Progenitor cell of endocrine pancreas (in vitro differentiated cells): ENCODE measurements around the gene ZKSCAN8. TPM values are rescaled to one million over a fixed set of nuclear protein-coding genes. Genes with fewer than 3 reads are reported as not detected.
A peak's percentile ranks its signal among the peaks of the same experiment; 100 is the strongest.

ENCODE experiments used
- DNase-seq: peaks from one replicate; pipeline ENCODE4 v3.0.0; 2021; ENCODE audit warnings: low spot score; ENCODE audit not compliant: unreplicated experiment
- H3K27ac Mint-ChIP-seq: 2 replicates; pipeline ENCODE4 v1.8.0; 2021; ENCODE audit warnings: mild to moderate bottlenecking, moderate library complexity, mixed read lengths
- H3K27me3 Mint-ChIP-seq: 2 replicates; pipeline ENCODE4 v1.8.0; 2021; ENCODE audit warnings: mixed read lengths
- H3K36me3 Mint-ChIP-seq: 2 replicates; pipeline ENCODE4 v1.8.0; 2022; ENCODE audit warnings: mixed read lengths; ENCODE audit not compliant: insufficient read depth
- H3K4me1 Mint-ChIP-seq: 2 replicates; pipeline ENCODE4 v1.8.0; 2021; ENCODE audit warnings: low read depth, mixed read lengths
- H3K4me3 Mint-ChIP-seq: 2 replicates; pipeline ENCODE4 v1.8.0; 2021; ENCODE audit warnings: low read depth, mild to moderate bottlenecking, moderate library complexity, mixed read lengths
- H3K9me3 Mint-ChIP-seq: 2 replicates; pipeline ENCODE4 v1.8.0; 2021; ENCODE audit warnings: low read depth, mixed read lengths
- CTCF ChIP-seq: fragments of 200-600 bp; sonication (generic); IDR thresholded peaks from one replicate; pipeline ENCODE4 v1.5.0; 2021; ENCODE audit warnings: antibody characterized with exemption, mild to moderate bottlenecking; ENCODE audit not compliant: unreplicated experiment
- total RNA-seq: library from RNA; stranded (reverse); gene quantifications from 2 replicates; pipeline ENCODE4 v1.2.1, GENCODE V29; 2021

The ZKSCAN8 gene
- total RNA-seq, 1 donor from 2014 or later, result 47.6 TPM

- peaks cover 9% of the 10 kb centered on the region for H3K4me1 Mint-ChIP-seq
- no peaks in the 10 kb centered on the region for H3K9me3 Mint-ChIP-seq
- TF ChIP-seq CTCF, result no peak
- DNase-seq, result no peak
- H3K4me3 Mint-ChIP-seq, result peak overlapping the region; percentile 69
- H3K36me3 Mint-ChIP-seq, result no peaks in the 10 kb centered on the region
- peaks cover 74% of the 10 kb centered on the region for H3K27me3 Mint-ChIP-seq
- H3K27ac Mint-ChIP-seq, result no peak overlapping the region
Observed at GRCh38 chr6:28206928-28207509, 65.3 kb downstream of the ZKSCAN8 start.

- peak overlapping the region; percentile 68 for H3K27ac Mint-ChIP-seq
- H3K4me3 Mint-ChIP-seq, result peak overlapping the region; percentile 69
- peaks cover 80% of the 10 kb centered on the region for H3K27me3 Mint-ChIP-seq
- H3K9me3 Mint-ChIP-seq, result no peaks in the 10 kb centered on the region
- no peak for TF ChIP-seq CTCF
- peaks cover 10% of the 10 kb centered on the region for H3K4me1 Mint-ChIP-seq
- no peak for DNase-seq
- H3K36me3 Mint-ChIP-seq, result no peaks in the 10 kb centered on the region
Observed at GRCh38 chr6:28207510-28208110, 65.9 kb downstream of the ZKSCAN8 start.

- Mint-ChIP-seq H3K4me1 (peaks cover 10% of the 10 kb centered on the region), H3K27ac (peak overlapping the region; percentile 68), H3K36me3 (no peaks in the 10 kb centered on the region), H3K9me3 (no peaks in the 10 kb centered on the region), H3K27me3 (peaks cover 86% of the 10 kb centered on the region), H3K4me3 (peak overlapping the region; percentile 69)
- no peak for TF ChIP-seq CTCF
- no peak for DNase-seq
Observed at GRCh38 chr6:28208111-28208659, 66.5 kb downstream of the ZKSCAN8 start.

Other genes starting within 250 kb of the ZKSCAN8 start
- gene OR2B2, start 229.5 kb upstream of the ZKSCAN8 start, total RNA-seq, result not detected in 2 replicates
- not detected in 2 replicates for gene OR2B6, start 184.6 kb upstream of the ZKSCAN8 start, total RNA-seq
- gene ZNF165, start 61.3 kb upstream of the ZKSCAN8 start, total RNA-seq, result 9.7 TPM in 2 replicates
- gene ZSCAN16, start 17.3 kb upstream of the ZKSCAN8 start, total RNA-seq, result 19.6 and 20.2 TPM in 2 replicates
- 38.5 and 40.1 TPM in 2 replicates for gene ZSCAN9, start 83.4 kb downstream of the ZKSCAN8 start, total RNA-seq
- 9.0 and 9.2 TPM in 2 replicates for gene ZKSCAN4, start 110.4 kb downstream of the ZKSCAN8 start, total RNA-seq
- gene NKAPL, start 117.4 kb downstream of the ZKSCAN8 start, total RNA-seq, result 0.24 TPM in 1 of 2 replicates, not detected in the other
- 25.9 and 27.5 TPM in 2 replicates for gene ZSCAN26, start 125.3 kb downstream of the ZKSCAN8 start, total RNA-seq
- 11.4 and 11.7 TPM in 2 replicates for gene PGBD1, start 139.7 kb downstream of the ZKSCAN8 start, total RNA-seq
- 4.7 and 6.1 TPM in 2 replicates for gene ZSCAN31, start 194.3 kb downstream of the ZKSCAN8 start, total RNA-seq
- 17.9 and 19.7 TPM in 2 replicates for gene ZKSCAN3, start 208.1 kb downstream of the ZKSCAN8 start, total RNA-seq